ENCODE measurements around the gene TMEM26. TPM values are rescaled to one million over a fixed set of nuclear protein-coding genes. Genes with fewer than 3 reads are reported as not detected.

Gene TMEM26
- total RNA-seq, 1 donor from 2014 or later, result 3.6 TPM

GRCh38 chr10:61366365-61366764 is 86.8 kb downstream of the TMEM26 start:
- DNase-seq (ENCODE audit: extremely low spot score, unreplicated experiment), result no peak
- no peaks in the 10 kb centered on the region for H3K9me3 Mint-ChIP-seq (ENCODE audit: unreplicated experiment)
- no peak overlapping the region for H3K27ac Mint-ChIP-seq (ENCODE audit: unreplicated experiment)
- no peaks in the 10 kb centered on the region for H3K36me3 Mint-ChIP-seq (ENCODE audit: unreplicated experiment)
- peaks cover 49% of the 10 kb centered on the region for H3K27me3 Mint-ChIP-seq (ENCODE audit: unreplicated experiment)
- no peak for TF ChIP-seq CTCF (IDR thresholded peaks at IDR 0.05)
- H3K4me1 Mint-ChIP-seq (ENCODE audit: unreplicated experiment), result no peaks in the 10 kb centered on the region
- H3K4me3 Mint-ChIP-seq (ENCODE audit: unreplicated experiment), result no peak overlapping the region

GRCh38 chr10:61364619-61365018 is 88.6 kb downstream of the TMEM26 start:
- H3K36me3 Mint-ChIP-seq (ENCODE audit: unreplicated experiment), result no peaks in the 10 kb centered on the region
- H3K4me3 Mint-ChIP-seq (ENCODE audit: unreplicated experiment), result no peak overlapping the region
- peaks cover 49% of the 10 kb centered on the region for H3K27me3 Mint-ChIP-seq (ENCODE audit: unreplicated experiment)
- H3K27ac Mint-ChIP-seq (ENCODE audit: unreplicated experiment), result no peak overlapping the region
- H3K9me3 Mint-ChIP-seq (ENCODE audit: unreplicated experiment), result peaks cover 10% of the 10 kb centered on the region
- TF ChIP-seq CTCF (IDR thresholded peaks at IDR 0.05), result no peak
- H3K4me1 Mint-ChIP-seq (ENCODE audit: unreplicated experiment), result no peaks in the 10 kb centered on the region
- DNase-seq (ENCODE audit: extremely low spot score, unreplicated experiment), result no peak

- H3K4me1 Mint-ChIP-seq (ENCODE audit: unreplicated experiment), result no peaks in the 10 kb centered on the region
- H3K36me3 Mint-ChIP-seq (ENCODE audit: unreplicated experiment), result no peaks in the 10 kb centered on the region
- peaks cover 36% of the 10 kb centered on the region for H3K27me3 Mint-ChIP-seq (ENCODE audit: unreplicated experiment)
- H3K9me3 Mint-ChIP-seq (ENCODE audit: unreplicated experiment), result peaks cover 10% of the 10 kb centered on the region
- H3K27ac Mint-ChIP-seq (ENCODE audit: unreplicated experiment), result no peak overlapping the region
- TF ChIP-seq CTCF (IDR thresholded peaks at IDR 0.05), result no peak
- no peak for DNase-seq (ENCODE audit: extremely low spot score, unreplicated experiment)
- H3K4me3 Mint-ChIP-seq (ENCODE audit: unreplicated experiment), result no peak overlapping the region
Observed at GRCh38 chr10:61363006-61363405, 90.2 kb downstream of the TMEM26 start.

- H3K4me1 Mint-ChIP-seq (ENCODE audit: unreplicated experiment), result no peaks in the 10 kb centered on the region
- DNase-seq (ENCODE audit: extremely low spot score, unreplicated experiment), result no peak
- no peak overlapping the region for H3K4me3 Mint-ChIP-seq (ENCODE audit: unreplicated experiment)
- TF ChIP-seq CTCF (IDR thresholded peaks at IDR 0.05), result no peak
- no peak overlapping the region for H3K27ac Mint-ChIP-seq (ENCODE audit: unreplicated experiment)
- H3K9me3 Mint-ChIP-seq (ENCODE audit: unreplicated experiment), result peaks cover 10% of the 10 kb centered on the region
- H3K27me3 Mint-ChIP-seq (ENCODE audit: unreplicated experiment), result peaks cover 17% of the 10 kb centered on the region
- H3K36me3 Mint-ChIP-seq (ENCODE audit: unreplicated experiment), result no peaks in the 10 kb centered on the region
Observed at GRCh38 chr10:61359452-61359851, 93.7 kb downstream of the TMEM26 start.

- no peaks in the 10 kb centered on the region for H3K36me3 Mint-ChIP-seq (ENCODE audit: unreplicated experiment)
- peaks cover 10% of the 10 kb centered on the region for H3K9me3 Mint-ChIP-seq (ENCODE audit: unreplicated experiment)
- no peak for TF ChIP-seq CTCF (IDR thresholded peaks at IDR 0.05)
- H3K4me1 Mint-ChIP-seq (ENCODE audit: unreplicated experiment), result no peaks in the 10 kb centered on the region
- H3K27ac Mint-ChIP-seq (ENCODE audit: unreplicated experiment), result no peak overlapping the region
- H3K27me3 Mint-ChIP-seq (ENCODE audit: unreplicated experiment), result peaks cover 18% of the 10 kb centered on the region
- no peak for DNase-seq (ENCODE audit: extremely low spot score, unreplicated experiment)
- no peak overlapping the region for H3K4me3 Mint-ChIP-seq (ENCODE audit: unreplicated experiment)
Observed at GRCh38 chr10:61357687-61358086, 95.5 kb downstream of the TMEM26 start.

Other genes with a start within 250 kb of the TMEM26 start
- gene CABCOCO1, start 209.5 kb upstream of the TMEM26 start, total RNA-seq, result 0.19 TPM in 1 of 2 replicates, not detected in the other

All from osteocyte (in vitro differentiated cells).